ENCODE results near the gene TRPV4.

GRCh38 chr12:109763201-109763841 lies 69.9 kb downstream of the TRPV4 start:
- no peak for TF ChIP-seq SRSF1 (IDR thresholded peaks at IDR 0.05; ENCODE audit: low read depth, low read length)
- TF ChIP-seq ZNF75A (CRISPR knock-in tag; IDR thresholded peaks at IDR 0.05), result no peak
- no peak for TF ChIP-seq GATA2 (CRISPR knock-in tag; IDR thresholded peaks at IDR 0.05)
- TF ChIP-seq TAF1 (IDR thresholded peaks at IDR 0.05; ENCODE audit: control insufficient read depth, extremely low read depth, insufficient read depth, low read length, severe bottlenecking), result no peak
- no peak for TF ChIP-seq OTX1 (CRISPR knock-in tag; IDR thresholded peaks at IDR 0.05)
